ENCODE measurements around the gene ATP5ME.

DNA sequence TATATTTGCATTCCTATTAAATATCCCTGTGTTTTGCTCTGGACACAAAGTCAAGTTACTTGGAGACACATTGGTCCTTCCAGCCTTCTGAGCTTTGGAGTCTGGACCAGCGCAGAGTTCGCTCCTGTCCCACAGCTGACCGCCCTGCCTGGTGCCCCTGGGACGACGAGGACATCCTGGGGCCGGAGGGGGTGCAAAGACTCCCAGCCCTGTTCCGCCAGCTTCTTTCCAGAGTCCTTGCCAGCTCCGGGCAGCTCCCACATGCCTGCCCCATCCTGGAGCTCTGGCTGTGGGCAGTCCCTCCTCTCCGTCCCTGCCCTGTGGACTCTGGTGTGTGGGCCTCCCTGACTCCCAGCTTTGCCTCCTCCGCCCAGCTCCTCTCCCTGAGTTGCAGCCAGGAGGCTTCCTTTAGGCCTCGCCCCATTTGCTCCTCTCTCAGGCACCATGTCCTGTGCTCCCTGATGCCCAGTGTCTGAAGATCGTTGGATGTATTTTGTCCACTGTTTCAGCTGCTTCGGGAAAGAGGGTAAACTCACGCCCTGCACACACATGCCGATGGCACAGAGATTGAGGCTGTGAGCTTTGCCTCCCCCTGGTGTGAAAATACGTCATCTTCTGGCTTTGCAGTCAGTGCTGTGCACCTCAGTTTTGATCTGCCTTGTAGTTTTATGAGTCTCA lies 26.6 kb upstream of the ATP5ME start:
- TF ChIP-seq CTCF (IDR thresholded peaks at IDR 0.05; ENCODE audit: insufficient read depth, low read length, poor library complexity, severe bottlenecking): no peak
- TF ChIP-seq EZH2phosphoT487 (conservative IDR thresholded peaks at IDR 0.05; ENCODE audit: low read length): no peak

Data from SU-DHL-6 (cell line).